Ishikawa (cell line): Measurements from ENCODE around the gene NPC1L1.

Experiments used
- CEBPB ChIP-seq: IDR thresholded peaks from 2 replicates; pipeline ENCODE4 v1.6.1; 2012
- CREB1 ChIP-seq: IDR thresholded peaks from 2 replicates; pipeline ENCODE4 v1.6.1; 2012; ENCODE audit warnings: low read depth
- EGR1 ChIP-seq: IDR thresholded peaks from 2 replicates; pipeline ENCODE4 v1.6.1; 2012
- EP300 ChIP-seq: IDR thresholded peaks from 2 replicates; pipeline ENCODE4 v1.6.1; 2012; ENCODE audit warnings: borderline replicate concordance
- FOXM1 ChIP-seq: IDR thresholded peaks from 2 replicates; pipeline ENCODE4 v1.6.1; 2012; ENCODE audit warnings: low read depth, borderline replicate concordance
- NFIC ChIP-seq: IDR thresholded peaks from 2 replicates; pipeline ENCODE4 v1.6.1; 2012
- RAD21 ChIP-seq: IDR thresholded peaks from 2 replicates; pipeline ENCODE4 v1.6.1; 2012; ENCODE audit warnings: low read depth
- TAF1 ChIP-seq: IDR thresholded peaks from 2 replicates; pipeline ENCODE4 v1.6.1; 2012; ENCODE audit warnings: low read depth, mild to moderate bottlenecking
- TCF12 ChIP-seq: IDR thresholded peaks from 2 replicates; pipeline ENCODE4 v1.6.1; 2012; ENCODE audit warnings: low read depth
- TEAD4 ChIP-seq: IDR thresholded peaks from 2 replicates; pipeline ENCODE4 v1.6.1; 2012
- YY1 ChIP-seq: IDR thresholded peaks from 2 replicates; pipeline ENCODE4 v1.6.1; 2012; ENCODE audit warnings: low read depth
- ZBTB7A ChIP-seq: IDR thresholded peaks from 2 replicates; pipeline ENCODE4 v1.6.1; 2012; ENCODE audit warnings: low read depth
- TF ChIP-seq, protein P1 (sequence below): IDR thresholded peaks from 2 replicates; pipeline ENCODE4 v1.6.1; 2012
- TF ChIP-seq, protein P2 (sequence below): IDR thresholded peaks from 2 replicates; pipeline ENCODE4 v1.6.1; 2012
- TF ChIP-seq, protein P3 (sequence below): IDR thresholded peaks from 2 replicates; pipeline ENCODE4 v1.6.1; 2012; ENCODE audit warnings: low read depth, mild to moderate bottlenecking

The NPC1L1 gene

DNA sequence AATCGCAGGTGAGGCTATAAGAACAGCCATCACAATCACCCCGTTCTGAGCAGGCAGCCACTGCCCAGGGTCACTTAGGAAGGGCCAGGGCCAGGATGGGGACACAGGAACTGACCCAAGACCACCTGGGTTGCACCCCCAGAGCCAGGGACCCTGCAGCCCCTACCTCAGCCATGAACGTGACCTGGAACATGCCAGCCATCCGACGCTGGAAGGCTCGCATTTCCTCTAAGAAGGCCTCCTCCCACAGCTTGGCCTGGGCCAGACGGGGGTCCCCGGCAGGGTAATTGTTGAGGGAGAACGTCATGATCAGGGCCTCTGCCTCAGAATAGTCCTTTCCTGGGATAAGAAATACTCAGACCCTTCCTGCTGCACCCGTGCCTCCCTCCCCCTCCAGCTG is 5.0 kb downstream of the NPC1L1 start:
- TF ChIP-seq TCF12: no peak
- TF ChIP-seq, protein P1, sequence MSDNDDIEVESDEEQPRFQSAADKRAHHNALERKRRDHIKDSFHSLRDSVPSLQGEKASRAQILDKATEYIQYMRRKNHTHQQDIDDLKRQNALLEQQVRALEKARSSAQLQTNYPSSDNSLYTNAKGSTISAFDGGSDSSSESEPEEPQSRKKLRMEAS: no peak

DNA sequence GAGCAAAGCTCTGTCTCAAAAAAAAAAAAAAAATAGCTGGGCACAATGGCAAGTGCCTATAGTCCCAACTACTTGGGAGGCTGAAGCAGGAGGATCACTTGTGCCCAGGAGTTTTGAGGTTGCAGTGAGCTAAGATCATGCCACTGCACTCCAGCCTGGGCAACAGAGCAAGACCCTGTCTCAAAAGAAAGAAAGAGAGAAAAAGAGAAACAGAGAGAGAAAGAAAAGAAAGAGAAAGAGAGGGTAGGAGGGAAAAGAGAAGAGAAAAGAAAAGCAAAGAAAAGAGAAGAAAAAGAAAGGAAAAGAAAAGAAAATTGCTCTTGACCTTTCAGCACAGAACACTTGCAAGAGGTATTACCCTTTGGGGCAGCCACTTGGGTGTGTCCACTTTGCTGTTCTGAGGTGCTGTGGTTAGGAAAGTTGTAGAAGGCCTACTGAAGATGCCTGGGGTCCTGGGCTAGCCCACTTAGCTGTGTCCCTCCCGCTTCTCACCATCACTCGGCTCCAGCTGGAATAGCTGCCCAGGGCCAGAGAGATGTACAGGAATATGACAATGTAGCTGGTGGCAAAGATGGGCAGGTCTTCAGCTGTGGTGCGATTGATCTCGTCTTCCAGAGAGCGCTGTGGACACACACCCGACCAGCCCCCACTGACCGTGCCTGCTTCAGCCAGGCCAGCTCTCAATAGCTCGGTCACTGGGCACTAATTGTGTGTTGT is 5.6 kb downstream of the NPC1L1 start:
- TF ChIP-seq CEBPB (no peak), TEAD4 (no peak), FOXM1 (no peak), TAF1 (no peak), YY1 (no peak), RAD21 (no peak), ZBTB7A (no peak), TCF12 (no peak), CREB1 (no peak), EP300 (no peak), NFIC (no peak), EGR1 (no peak)
- TF ChIP-seq, protein P2, sequence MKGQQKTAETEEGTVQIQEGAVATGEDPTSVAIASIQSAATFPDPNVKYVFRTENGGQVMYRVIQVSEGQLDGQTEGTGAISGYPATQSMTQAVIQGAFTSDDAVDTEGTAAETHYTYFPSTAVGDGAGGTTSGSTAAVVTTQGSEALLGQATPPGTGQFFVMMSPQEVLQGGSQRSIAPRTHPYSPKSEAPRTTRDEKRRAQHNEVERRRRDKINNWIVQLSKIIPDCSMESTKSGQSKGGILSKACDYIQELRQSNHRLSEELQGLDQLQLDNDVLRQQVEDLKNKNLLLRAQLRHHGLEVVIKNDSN: no peak
- TF ChIP-seq, protein P1: no peak
- TF ChIP-seq, protein P3, sequence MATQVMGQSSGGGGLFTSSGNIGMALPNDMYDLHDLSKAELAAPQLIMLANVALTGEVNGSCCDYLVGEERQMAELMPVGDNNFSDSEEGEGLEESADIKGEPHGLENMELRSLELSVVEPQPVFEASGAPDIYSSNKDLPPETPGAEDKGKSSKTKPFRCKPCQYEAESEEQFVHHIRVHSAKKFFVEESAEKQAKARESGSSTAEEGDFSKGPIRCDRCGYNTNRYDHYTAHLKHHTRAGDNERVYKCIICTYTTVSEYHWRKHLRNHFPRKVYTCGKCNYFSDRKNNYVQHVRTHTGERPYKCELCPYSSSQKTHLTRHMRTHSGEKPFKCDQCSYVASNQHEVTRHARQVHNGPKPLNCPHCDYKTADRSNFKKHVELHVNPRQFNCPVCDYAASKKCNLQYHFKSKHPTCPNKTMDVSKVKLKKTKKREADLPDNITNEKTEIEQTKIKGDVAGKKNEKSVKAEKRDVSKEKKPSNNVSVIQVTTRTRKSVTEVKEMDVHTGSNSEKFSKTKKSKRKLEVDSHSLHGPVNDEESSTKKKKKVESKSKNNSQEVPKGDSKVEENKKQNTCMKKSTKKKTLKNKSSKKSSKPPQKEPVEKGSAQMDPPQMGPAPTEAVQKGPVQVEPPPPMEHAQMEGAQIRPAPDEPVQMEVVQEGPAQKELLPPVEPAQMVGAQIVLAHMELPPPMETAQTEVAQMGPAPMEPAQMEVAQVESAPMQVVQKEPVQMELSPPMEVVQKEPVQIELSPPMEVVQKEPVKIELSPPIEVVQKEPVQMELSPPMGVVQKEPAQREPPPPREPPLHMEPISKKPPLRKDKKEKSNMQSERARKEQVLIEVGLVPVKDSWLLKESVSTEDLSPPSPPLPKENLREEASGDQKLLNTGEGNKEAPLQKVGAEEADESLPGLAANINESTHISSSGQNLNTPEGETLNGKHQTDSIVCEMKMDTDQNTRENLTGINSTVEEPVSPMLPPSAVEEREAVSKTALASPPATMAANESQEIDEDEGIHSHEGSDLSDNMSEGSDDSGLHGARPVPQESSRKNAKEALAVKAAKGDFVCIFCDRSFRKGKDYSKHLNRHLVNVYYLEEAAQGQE: no peak

DNA sequence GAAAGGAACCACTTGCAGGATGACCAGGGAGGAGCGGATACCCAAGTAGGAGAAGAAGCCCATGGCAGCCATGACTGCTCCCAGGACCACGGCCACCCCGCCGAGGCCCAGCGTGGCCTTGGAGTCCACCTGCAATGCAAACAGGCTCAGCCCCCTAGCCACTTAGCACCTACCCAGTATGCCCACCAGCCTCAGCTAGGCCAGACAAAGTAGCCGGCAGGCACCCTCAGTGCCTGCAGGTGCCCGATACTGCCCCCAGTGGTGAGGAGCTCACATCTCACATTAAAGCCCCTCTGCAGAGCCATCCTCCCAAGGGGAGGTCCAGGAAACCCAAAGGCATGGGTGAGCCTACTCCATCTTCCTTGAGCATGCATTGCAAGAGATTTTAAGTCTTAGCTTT is 6.6 kb downstream of the NPC1L1 start:
- TF ChIP-seq CEBPB (no peak), FOXM1 (no peak), YY1 (no peak), EGR1 (no peak), RAD21 (peak; percentile 39; the same call in 1 of the 2 replicates), TCF12 (no peak), CREB1 (no peak), ZBTB7A (no peak)

DNA sequence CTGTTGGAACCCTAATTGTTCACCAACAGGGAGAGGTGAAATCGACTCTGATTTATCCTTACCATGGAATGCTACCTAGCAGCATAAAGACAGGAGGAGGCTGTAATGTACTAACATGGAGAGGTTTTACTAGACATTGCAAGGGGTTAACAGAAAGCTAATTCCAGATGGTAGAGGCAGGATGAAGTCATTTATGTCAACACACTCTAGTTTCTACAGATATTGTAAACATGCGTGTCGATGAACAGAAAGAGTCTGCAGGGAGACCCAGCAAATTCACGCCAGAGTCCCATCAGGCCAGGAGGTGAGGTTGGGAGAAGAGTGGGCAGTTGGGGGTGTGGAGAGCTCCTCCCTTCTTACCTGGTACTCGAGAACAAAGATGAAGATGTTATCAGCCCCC is 7.0 kb downstream of the NPC1L1 start:
- no peak for TF ChIP-seq CREB1
- TF ChIP-seq ZBTB7A: no peak
- TF ChIP-seq, protein P3: no peak
- TF ChIP-seq EP300: no peak
- TF ChIP-seq RAD21: no peak
- no peak for TF ChIP-seq TAF1
- TF ChIP-seq FOXM1: no peak
- TF ChIP-seq, protein P2: no peak
- TF ChIP-seq TCF12: no peak
- TF ChIP-seq, protein P1: no peak
- no peak for TF ChIP-seq CEBPB
- no peak for TF ChIP-seq NFIC
- TF ChIP-seq YY1: no peak
- TF ChIP-seq EGR1: no peak
- no peak for TF ChIP-seq TEAD4

DNA sequence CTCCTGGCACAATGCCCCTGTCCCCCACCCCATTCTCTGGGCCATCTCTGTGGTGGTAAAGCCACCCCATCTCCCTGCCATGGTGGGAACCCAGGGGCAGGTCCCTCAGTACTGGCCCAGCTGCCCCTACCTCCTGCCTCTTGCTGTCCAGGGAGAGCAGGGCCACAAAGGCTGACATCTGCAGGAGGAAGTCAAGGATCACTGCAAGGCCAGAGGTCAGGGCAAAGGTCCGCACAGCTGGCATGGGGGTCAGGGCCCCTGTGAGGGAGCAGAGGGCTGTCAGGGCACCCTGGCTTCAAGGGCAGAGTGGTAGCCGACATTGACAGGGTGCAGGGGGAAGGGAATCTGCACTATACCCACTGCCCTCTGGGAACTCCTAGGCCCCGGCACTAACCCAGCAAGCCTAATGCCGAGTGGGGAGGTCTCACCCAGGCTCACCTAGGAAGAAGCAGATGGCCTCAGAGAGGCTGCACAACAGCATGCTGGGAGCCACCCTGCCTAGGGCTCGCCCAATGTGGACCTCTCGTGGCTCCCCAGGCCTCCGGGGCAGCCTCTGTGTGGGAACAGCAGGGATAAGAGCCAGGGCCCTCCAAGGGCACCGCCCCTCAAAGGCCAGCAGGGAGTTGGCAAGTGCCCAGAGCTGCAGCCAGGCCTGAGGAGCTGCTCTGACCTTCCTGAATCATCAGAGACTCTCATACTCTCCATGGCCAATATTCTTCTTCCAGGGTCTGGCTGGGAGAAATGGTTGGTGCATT is 7.7 kb downstream of the NPC1L1 start:
- 0 out of 2 replicates have a peak, but pooled peaks have one; percentile 13 for TF ChIP-seq NFIC
- no peak for TF ChIP-seq EP300
